CD4-positive, alpha-beta T cell treated with Interleukin-4 for 4 hours (primary cell): ENCODE measurements around the gene HECTD2.
"Not testable (repeated sequence)": the region's sequence is repeated elsewhere in the genome, so short reads cannot be mapped to it uniquely, and the experiment has no call there.

ENCODE experiments used
- DNase-seq: peaks from one replicate; pipeline ENCODE4 v3.0.0-alpha.2; 2020

HECTD2 gene

GRCh38 chr10:91409869-91410637, at the start of gene HECTD2:
TSS of gene HECTD2 (plus strand) at chr10:91410344. CDS start at chr10:91410439, 95 bp downstream.
- DNase-seq = peak; percentile 86

GRCh38 chr10:91360461-91360860, 49.7 kb upstream of the HECTD2 start:
- DNase-seq = no peak

GRCh38 chr10:91365519-91365918, 44.6 kb upstream of the HECTD2 start:
- DNase-seq = not testable (repeated sequence)

GRCh38 chr10:91366704-91367103, 43.4 kb upstream of the HECTD2 start:
- no peak for DNase-seq

GRCh38 chr10:91367127-91367531, 43.0 kb upstream of the HECTD2 start:
- no peak for DNase-seq

GRCh38 chr10:91367558-91367957, 42.6 kb upstream of the HECTD2 start:
- no peak for DNase-seq

- not testable (repeated sequence) for DNase-seq
These were observed 40.1 kb upstream of the HECTD2 start for GRCh38 chr10:91369978-91370589.

GRCh38 chr10:91374052-91374451, 36.1 kb upstream of the HECTD2 start:
- no peak for DNase-seq

GRCh38 chr10:91378061-91378460, 32.1 kb upstream of the HECTD2 start:
- DNase-seq = peak; percentile 74

GRCh38 chr10:91380873-91381256, 29.3 kb upstream of the HECTD2 start:
- no peak for DNase-seq

GRCh38 chr10:91381257-91381891, 28.8 kb upstream of the HECTD2 start:
- no peak for DNase-seq

- no peak for DNase-seq
These were observed 24.6 kb upstream of the HECTD2 start for GRCh38 chr10:91385306-91386085.

- peak; percentile 75 for DNase-seq
These were observed 20.3 kb upstream of the HECTD2 start for GRCh38 chr10:91389636-91390512.

GRCh38 chr10:91390513-91390825, 19.7 kb upstream of the HECTD2 start:
- not testable (repeated sequence) for DNase-seq

GRCh38 chr10:91391920-91392319, 18.2 kb upstream of the HECTD2 start:
- DNase-seq = no peak

- no peak for DNase-seq
These were observed 3.8 kb upstream of the HECTD2 start for GRCh38 chr10:91406322-91406721.

- DNase-seq = peak; percentile 32
These were observed 875 bp upstream of the HECTD2 start for GRCh38 chr10:91409069-91409868.

- peak; percentile 14 for DNase-seq
These were observed 661 bp downstream of the HECTD2 start for GRCh38 chr10:91410638-91411371.

- no peak for DNase-seq
These were observed 1.5 kb downstream of the HECTD2 start for GRCh38 chr10:91411621-91412020.

GRCh38 chr10:91412354-91413087, 2.4 kb downstream of the HECTD2 start:
- no peak for DNase-seq
